Effector memory CD4-positive, alpha-beta T cell (primary cell): ENCODE measurements around the gene FAM89B.

Experiments used
- DNase-seq, 3 donors: peaks; one replicate each; pipeline ENCODE4 v3.0.0-alpha.2; 2020
- H3K27ac ChIP-seq: 2 replicates; pipeline ENCODE4 v1.7.0; 2013; ENCODE audit warnings: mild to moderate bottlenecking, low read length, moderate library complexity; ENCODE audit not compliant: insufficient read depth, poor library complexity, severe bottlenecking
- H3K27me3 ChIP-seq: replicated peaks from 2 replicates; pipeline ENCODE4 v1.7.0; 2013; ENCODE audit warnings: mild to moderate bottlenecking, low read length; ENCODE audit not compliant: insufficient read depth, control insufficient read depth, poor library complexity, severe bottlenecking
- H3K36me3 ChIP-seq: 2 replicates; pipeline ENCODE4 v1.7.0; 2013; ENCODE audit warnings: mild to moderate bottlenecking, low read length, moderate library complexity; ENCODE audit not compliant: control insufficient read depth, insufficient read depth
- H3K4me1 ChIP-seq: 2 replicates; pipeline ENCODE4 v1.7.0; 2013; ENCODE audit warnings: low read length, mild to moderate bottlenecking; ENCODE audit not compliant: control insufficient read depth, insufficient read depth, poor library complexity, severe bottlenecking
- H3K4me3 ChIP-seq: 2 replicates; pipeline ENCODE4 v1.7.0; 2013; ENCODE audit warnings: low read length, low read depth, mild to moderate bottlenecking; ENCODE audit not compliant: insufficient read depth, poor library complexity, severe bottlenecking
- H3K9me3 ChIP-seq: 2 replicates; pipeline ENCODE4 v1.7.0; 2013; ENCODE audit warnings: mild to moderate bottlenecking, low read length, moderate library complexity; ENCODE audit not compliant: control insufficient read depth

FAM89B gene

GRCh38 chr11:65618763-65619162, 46.4 kb downstream of the FAM89B start:
- peaks cover 51% of the 10 kb centered on the region for H3K36me3 ChIP-seq
- H3K4me1 ChIP-seq = peaks cover 14% of the 10 kb centered on the region
- H3K27me3 ChIP-seq = no peaks in the 10 kb centered on the region
- no peaks in the 10 kb centered on the region for H3K9me3 ChIP-seq
- H3K27ac ChIP-seq = no peak overlapping the region
- no peak for DNase-seq
- no peak overlapping the region for H3K4me3 ChIP-seq

GRCh38 chr11:65619281-65619928, 47.1 kb downstream of the FAM89B start:
- H3K36me3 ChIP-seq = peaks cover 57% of the 10 kb centered on the region
- H3K4me3 ChIP-seq = no peak overlapping the region

GRCh38 chr11:65620666-65621065, 48.3 kb downstream of the FAM89B start:
- Histone ChIP-seq H3K4me1 (peaks cover 13% of the 10 kb centered on the region), H3K27me3 (no peaks in the 10 kb centered on the region)

More at GRCh38 chr11:65619281-65619928, 47.1 kb downstream of the FAM89B start:
- H3K27me3 ChIP-seq = no peaks in the 10 kb centered on the region
- H3K9me3 ChIP-seq = no peaks in the 10 kb centered on the region
- H3K4me1 ChIP-seq = peaks cover 13% of the 10 kb centered on the region
- DNase-seq = no peak
- no peak overlapping the region for H3K27ac ChIP-seq

GRCh38 chr11:65621460-65621859, 49.1 kb downstream of the FAM89B start:
- no peak overlapping the region for H3K4me3 ChIP-seq
- H3K9me3 ChIP-seq = no peaks in the 10 kb centered on the region
- H3K4me1 ChIP-seq = peaks cover 10% of the 10 kb centered on the region
- H3K27me3 ChIP-seq = no peaks in the 10 kb centered on the region
- no peak overlapping the region for H3K27ac ChIP-seq
- H3K36me3 ChIP-seq = peaks cover 75% of the 10 kb centered on the region
- no peak for DNase-seq

More at GRCh38 chr11:65620666-65621065, 48.3 kb downstream of the FAM89B start:
- DNase-seq = no peak
- Histone ChIP-seq H3K36me3 (peaks cover 67% of the 10 kb centered on the region), H3K4me3 (no peak overlapping the region), H3K27ac (no peak overlapping the region), H3K9me3 (no peaks in the 10 kb centered on the region)

GRCh38 chr11:65622011-65622410, 49.7 kb downstream of the FAM89B start:
- Histone ChIP-seq H3K27me3 (no peaks in the 10 kb centered on the region), H3K4me1 (peaks cover 5% of the 10 kb centered on the region), H3K36me3 (peaks cover 80% of the 10 kb centered on the region), H3K9me3 (no peaks in the 10 kb centered on the region), H3K27ac (no peak overlapping the region), H3K4me3 (no peak overlapping the region)
- DNase-seq = no peak

GRCh38 chr11:65623177-65623576, 50.8 kb downstream of the FAM89B start:
- H3K36me3 ChIP-seq = peaks cover 80% of the 10 kb centered on the region
- no peaks in the 10 kb centered on the region for H3K4me1 ChIP-seq
- no peak for DNase-seq
- no peak overlapping the region for H3K4me3 ChIP-seq
- no peak overlapping the region for H3K27ac ChIP-seq
- no peaks in the 10 kb centered on the region for H3K27me3 ChIP-seq
- no peaks in the 10 kb centered on the region for H3K9me3 ChIP-seq
